K562 (cell line): ENCODE results near the gene ZBTB42. TPM values are rescaled to one million over a fixed set of nuclear protein-coding genes. Genes with fewer than 3 reads are reported as not detected.

ENCODE experiments used
- ATAC-seq: fragments of 200-7000 bp; cut with Tn5 transposase; 3 replicates; pipeline ENCODE4 v1.9.1; 2020; ENCODE audit warnings: moderate library complexity
- BruUV-seq: library from RNA; stranded (reverse); fragments of 400-500 nt; replicated peaks from 2 replicates; lab custom pipeline; 2021; lab: Mats Ljungman, UMichigan
- CTCF ChIA-PET: fragments of 300-600 bp; formaldehyde crosslinking; extraction: SDS; loops from one replicate; lab custom pipeline; 2021; ENCODE audit warnings: low intra/inter-chr PET ratio; lab: Yijun Ruan, JAX
- POLR2A ChIA-PET: fragments of 300-600, 350-650 bp; sonication (Branson Sonifier 250); formaldehyde crosslinking; extraction: SDS; loops from one replicate; lab custom pipeline; 2021; ENCODE audit warnings: antibody characterized with exemption, inconsistent platforms; lab: Yijun Ruan, JAX
- DNase-seq, 4 experiments: peaks; one replicate each; pipeline versions ENCODE4 v3.0.0 to v3.0.0-alpha.2; 2011 to 2018; ENCODE audit warnings: low spot score in 3 of 4, mixed read lengths in 3 of 4; ENCODE audit errors: extremely low read depth in 1 of 4
- FAIRE-seq: peaks from 2 replicates; lab custom pipeline; 2011; peaks lifted over from hg19 to GRCh38; lab: Jason Lieb, UNC
- H2AFZ ChIP-seq: 2 replicates; pipeline ENCODE4 v1.6.0; 2011; ENCODE audit warnings: low read depth, low read length, control low read depth, inconsistent platforms
- H3K27ac ChIP-seq: fragments of 200-600 bp; 3 replicates; pipeline ENCODE4 v1.8.0; 2011; ENCODE audit warnings: low read depth, mild to moderate bottlenecking, control low read depth, inconsistent platforms, low read length, moderate library complexity, mixed read lengths; ENCODE audit errors: extremely low read depth
- H3K27me3 ChIP-seq, 2 experiments: fragments of 300-600 bp in 1 of 2; 2 replicates in 1 of 2; 3 replicates in 1 of 2; pipeline versions ENCODE4 v1.6.0 to v1.8.0; 2011; ENCODE audit warnings: inconsistent platforms in 2 of 2, low read length in 2 of 2, mild to moderate bottlenecking in 1 of 2, mixed read lengths in 1 of 2, moderate library complexity in 1 of 2; ENCODE audit not compliant: control insufficient read depth in 2 of 2, insufficient read depth in 2 of 2
- H3K36me3 ChIP-seq: fragments of 300-600 bp; 3 replicates; pipeline ENCODE4 v1.8.0; 2011; ENCODE audit warnings: mild to moderate bottlenecking, low read length, inconsistent platforms; ENCODE audit not compliant: control insufficient read depth, insufficient read depth
- H3K4me1 ChIP-seq, 2 experiments: fragments of 200-600 bp in 1 of 2; replicated peaks in 1 of 2; 2 replicates in 1 of 2; 3 replicates in 1 of 2; pipeline versions ENCODE4 v1.5.1 to v1.8.0; 2011; ENCODE audit warnings: inconsistent platforms in 2 of 2, low read length in 2 of 2, mild to moderate bottlenecking in 1 of 2, mixed read lengths in 1 of 2, moderate library complexity in 1 of 2; ENCODE audit not compliant: control insufficient read depth in 2 of 2, insufficient read depth in 2 of 2
- H3K4me2 ChIP-seq: 2 replicates; pipeline ENCODE4 v1.6.1; 2011; ENCODE audit warnings: low read length, control low read depth, inconsistent platforms, mixed read lengths; ENCODE audit not compliant: insufficient read depth
- H3K4me3 ChIP-seq: fragments of 200-600 bp; sonication (generic), shearing (Covaris generic); 2 replicates; pipeline ENCODE4 v1.5.1; 2016; ENCODE audit warnings: control low read depth, inconsistent platforms
- H3K79me2 ChIP-seq: fragments of 200-600 bp; 3 replicates; pipeline ENCODE4 v1.8.0; 2011; ENCODE audit warnings: low read length, inconsistent platforms; ENCODE audit not compliant: control insufficient read depth, insufficient read depth
- H3K9ac ChIP-seq, 2 experiments: 2 replicates each; pipeline versions ENCODE4 v1.6.0 to v1.6.1; 2011; ENCODE audit warnings: low read depth in 2 of 2, low read length in 2 of 2, control low read depth in 1 of 2, inconsistent platforms in 1 of 2, mild to moderate bottlenecking in 1 of 2, mixed read lengths in 1 of 2; ENCODE audit not compliant: insufficient read depth in 1 of 2
- H3K9me1 ChIP-seq: one replicate; pipeline ENCODE4 v1.6.0; 2011; ENCODE audit warnings: inconsistent platforms, mild to moderate bottlenecking, low read length, moderate library complexity; ENCODE audit not compliant: control insufficient read depth, insufficient read depth
- H3K9me3 ChIP-seq: replicated peaks from 2 replicates; pipeline ENCODE4 v1.5.1; 2011; ENCODE audit warnings: low read depth, low read length, inconsistent platforms; ENCODE audit not compliant: control insufficient read depth, insufficient read depth
- H4K20me1 ChIP-seq: replicated peaks from 2 replicates; pipeline ENCODE4 v1.6.1; 2011; ENCODE audit warnings: low read length, inconsistent platforms, mixed read lengths; ENCODE audit not compliant: control insufficient read depth, insufficient read depth
- EZH2 ChIP-seq: IDR thresholded peaks from 2 replicates; pipeline ENCODE4 v1.6.1; 2012; ENCODE audit warnings: low read depth, mild to moderate bottlenecking, inconsistent platforms, low read length, borderline replicate concordance
- POLR2G ChIP-seq: fragments of 200-400 bp; formaldehyde crosslinking; IDR thresholded peaks from 2 replicates; pipeline ENCODE4 v1.6.1; 2017; ENCODE audit warnings: low read depth, mild to moderate bottlenecking, antibody characterized with exemption, low read length, moderate library complexity
- ZBTB33 ChIP-seq: sonication (generic); formaldehyde crosslinking; IDR thresholded peaks from 2 replicates; pipeline ENCODE4 v1.8.1; 2023; ENCODE audit warnings: mild to moderate bottlenecking, missing genetic modification reagents
- WGBS: fragments of 100-300 bp; shearing (Covaris generic); methylation state at CpG from one replicate; pipeline ENCODE4 v1.1.6; 2016; ENCODE audit warnings: low coverage, mixed read lengths; ENCODE audit not compliant: insufficient coverage; ENCODE audit errors: missing lambda C conversion rate; 5-methylcytosine and 5-hydroxymethylcytosine counted together
- in situ Hi-C: fragments of 300-500 bp; cut with MboI; formaldehyde crosslinking; loops from 4 replicates; pipeline ENCODE4 v1.15.0; 2018; ENCODE audit warnings: inconsistent platforms, mixed read lengths
- intact Hi-C: fragments of 100-400 bp; cut with micrococcal nuclease; formaldehyde crosslinking; loops from 2 replicates; pipeline ENCODE4 v1.14.2; 2022
- polyA plus RNA-seq, 8 experiments: library from polyadenylated mRNA; depleted of rRNA in 4 of 8; stranded (reverse) in 5 of 8; unstranded in 3 of 8; fragments of >200 nt; fragmentation: Nextera tagmentation in 2 of 8; fragmentation: Illumina TruSeq in 1 of 8; extraction: Ambion mirVana in 2 of 8; extraction: Trizol in 1 of 8; gene quantifications; 2 replicates each; pipeline versions ENCODE4 v1.2.1 to v1.2.3, GENCODE V29; 2011 to 2014; ENCODE audit warnings: inconsistent platforms in 1 of 8, missing spikeins in 1 of 8
- total RNA-seq, 7 experiments: library from RNA; depleted of rRNA in 6 of 7; stranded (reverse); fragments of >200 nt in 6 of 7; fragmentation: Illumina TruSeq in 2 of 7; extraction: Trizol in 2 of 7; gene quantifications; 2 replicates each; pipeline versions ENCODE4 v1.2.1 to v1.2.3, GENCODE V29; 2011 to 2021; ENCODE audit warnings: low replicate concordance in 1 of 7

Gene ZBTB42
- total and polyA plus RNA-seq, 9 of the 15 experiments (the other 6 are each of a cell fraction or from before 2014, with no cell fraction given), result 0.03 to 8.5 (median 2.4) TPM

GRCh38 chr14:104770072-104770579 lies 30.8 kb upstream of the ZBTB42 start:
- TF ChIP-seq ZBTB33, result 0 out of 2 replicates have a peak, but pooled peaks have one; percentile 31
- peak; percentile 24; the same call in 1 of the 2 replicates for TF ChIP-seq POLR2G
- TF ChIP-seq EZH2, result no peak
- H3K4me1 ChIP-seq, result peaks cover 6 to 34% of the 10 kb centered on the region in 2 experiments; a peak in 4 of 5 replicates
- FAIRE-seq, result no peak
- no peak overlapping the region for H2AFZ ChIP-seq
- BruUV-seq, result no TSS peak
- 84% methylated on average over 15 of the region's 24 CpGs for WGBS
- H3K27ac ChIP-seq, result no peak overlapping the region
- H3K9ac ChIP-seq, result no peak overlapping the region; a peak in 1 of 4 replicates
- no peak overlapping the region for H3K4me2 ChIP-seq
- intact Hi-C loops (no loop called here), in situ Hi-C loops (no loop called here)
- no peak overlapping the region for H3K4me3 ChIP-seq
- peaks cover 50% of the 10 kb centered on the region; the same call in 1 of the 3 replicates for H3K36me3 ChIP-seq
- H3K79me2 ChIP-seq, result no peaks in the 10 kb centered on the region
- POLR2A ChIA-PET, result no interaction called here
- no peaks in the 10 kb centered on the region for H3K9me1 ChIP-seq
- no peak for DNase-seq
- peaks cover 6% of the 10 kb centered on the region; the same call in 1 of the 2 replicates for H3K9me3 ChIP-seq
- no peak for ATAC-seq
- CTCF ChIA-PET, result interaction anchor here (2.4 kb wide), 1 partner anchor 56 kb away, joined by 13 read pairs; no protein-coding TSS in a partner anchor
- H4K20me1 ChIP-seq, result no peaks in the 10 kb centered on the region
- H3K27me3 ChIP-seq, result no peaks in the 10 kb centered on the region
